ENCODE results near the gene KRT17.
"Not testable (repeated sequence)": the region's sequence is repeated elsewhere in the genome, so short reads cannot be mapped to it uniquely, and the experiment has no call there.

Gene KRT17

GRCh38 chr17:41620583-41621434, 3.6 kb downstream of the KRT17 start:
- H3K27ac Mint-ChIP-seq: no peak overlapping the region
- H3K27me3 Mint-ChIP-seq: peaks cover 2% of the 10 kb centered on the region
- no peak overlapping the region for H3K4me3 Mint-ChIP-seq
- H3K9me3 Mint-ChIP-seq: no peaks in the 10 kb centered on the region
- H3K4me1 Mint-ChIP-seq: no peaks in the 10 kb centered on the region
- ATAC-seq: no peak
- no peaks in the 10 kb centered on the region for H3K36me3 Mint-ChIP-seq (ENCODE audit: low read depth)
- DNase-seq: no peak

- not testable (repeated sequence) for H3K4me3 Mint-ChIP-seq; H3K4me1 Mint-ChIP-seq; H3K9me3 Mint-ChIP-seq; ATAC-seq; DNase-seq; H3K27me3 Mint-ChIP-seq; H3K27ac Mint-ChIP-seq; H3K36me3 Mint-ChIP-seq (ENCODE audit: low read depth)
Measured at GRCh38 chr17:41619927-41620582, 4.3 kb downstream of the KRT17 start.

GRCh38 chr17:41619036-41619926, 5.1 kb downstream of the KRT17 start:
- no peaks in the 10 kb centered on the region for H3K4me1 Mint-ChIP-seq
- no peak for ATAC-seq
- DNase-seq: no peak
- no peaks in the 10 kb centered on the region for H3K36me3 Mint-ChIP-seq (ENCODE audit: low read depth)
- no peak overlapping the region for H3K27ac Mint-ChIP-seq
- no peaks in the 10 kb centered on the region for H3K9me3 Mint-ChIP-seq
- H3K4me3 Mint-ChIP-seq: no peak overlapping the region
- H3K27me3 Mint-ChIP-seq: peaks cover 4% of the 10 kb centered on the region

- Mint-ChIP-seq H3K4me3 (no peak overlapping the region), H3K27ac (no peak overlapping the region), H3K27me3 (peaks cover 4% of the 10 kb centered on the region), H3K36me3 (ENCODE audit: low read depth) (no peaks in the 10 kb centered on the region), H3K9me3 (no peaks in the 10 kb centered on the region), H3K4me1 (no peaks in the 10 kb centered on the region)
- DNase-seq: no peak
- ATAC-seq: no peak
Measured at GRCh38 chr17:41618341-41619035, 5.9 kb downstream of the KRT17 start.

GRCh38 chr17:41617698-41618097, 6.7 kb downstream of the KRT17 start:
- H3K9me3 Mint-ChIP-seq: no peaks in the 10 kb centered on the region
- H3K4me1 Mint-ChIP-seq: no peaks in the 10 kb centered on the region
- DNase-seq (no peak), ATAC-seq (no peak)
- H3K36me3 Mint-ChIP-seq (ENCODE audit: low read depth): no peaks in the 10 kb centered on the region
- H3K4me3 Mint-ChIP-seq: no peak overlapping the region
- H3K27me3 Mint-ChIP-seq: peaks cover 4% of the 10 kb centered on the region
- no peak overlapping the region for H3K27ac Mint-ChIP-seq

- no peak overlapping the region for H3K4me3 Mint-ChIP-seq
- H3K27me3 Mint-ChIP-seq: peaks cover 5% of the 10 kb centered on the region
- DNase-seq (no peak), ATAC-seq (no peak)
- H3K9me3 Mint-ChIP-seq: no peaks in the 10 kb centered on the region
- no peaks in the 10 kb centered on the region for H3K4me1 Mint-ChIP-seq
- H3K27ac Mint-ChIP-seq: no peak overlapping the region
- H3K36me3 Mint-ChIP-seq (ENCODE audit: low read depth): no peaks in the 10 kb centered on the region
Measured at GRCh38 chr17:41617136-41617535, 7.2 kb downstream of the KRT17 start.

- H3K9me3 Mint-ChIP-seq; H3K36me3 Mint-ChIP-seq (ENCODE audit: low read depth); H3K27me3 Mint-ChIP-seq; DNase-seq; H3K27ac Mint-ChIP-seq; H3K4me3 Mint-ChIP-seq; ATAC-seq; H3K4me1 Mint-ChIP-seq: not testable (repeated sequence)
Measured at GRCh38 chr17:41616486-41616885, 7.9 kb downstream of the KRT17 start.

GRCh38 chr17:41615454-41615853, 8.9 kb downstream of the KRT17 start:
- peaks cover 9% of the 10 kb centered on the region for H3K27me3 Mint-ChIP-seq

GRCh38 chr17:41614767-41615166, 9.6 kb downstream of the KRT17 start:
- not testable (repeated sequence) for H3K36me3 Mint-ChIP-seq (ENCODE audit: low read depth); H3K4me3 Mint-ChIP-seq; H3K4me1 Mint-ChIP-seq; H3K9me3 Mint-ChIP-seq; H3K27ac Mint-ChIP-seq; ATAC-seq; DNase-seq
- peaks cover 12% of the 10 kb centered on the region for H3K27me3 Mint-ChIP-seq

More at GRCh38 chr17:41615454-41615853, 8.9 kb downstream of the KRT17 start:
- Mint-ChIP-seq H3K4me1 (no peaks in the 10 kb centered on the region), H3K4me3 (no peak overlapping the region), H3K27ac (no peak overlapping the region), H3K9me3 (no peaks in the 10 kb centered on the region), H3K36me3 (ENCODE audit: low read depth) (no peaks in the 10 kb centered on the region)
- DNase-seq (no peak), ATAC-seq (no peak)

- DNase-seq (no peak), ATAC-seq (no peak)
- H3K27ac Mint-ChIP-seq: no peak overlapping the region
- H3K9me3 Mint-ChIP-seq: no peaks in the 10 kb centered on the region
- no peaks in the 10 kb centered on the region for H3K4me1 Mint-ChIP-seq
- no peaks in the 10 kb centered on the region for H3K36me3 Mint-ChIP-seq (ENCODE audit: low read depth)
- H3K4me3 Mint-ChIP-seq: no peak overlapping the region
- peaks cover 14% of the 10 kb centered on the region for H3K27me3 Mint-ChIP-seq
Measured at GRCh38 chr17:41614098-41614497, 10.3 kb downstream of the KRT17 start.

- ATAC-seq: no peak
- H3K36me3 Mint-ChIP-seq (ENCODE audit: low read depth): no peaks in the 10 kb centered on the region
- H3K27me3 Mint-ChIP-seq: peaks cover 20% of the 10 kb centered on the region
Measured at GRCh38 chr17:41613277-41614082, 10.9 kb downstream of the KRT17 start.

GRCh38 chr17:41612376-41613160, 11.8 kb downstream of the KRT17 start, which contains the start of gene KRT16:
TSS of gene KRT16 (minus strand) at chr17:41612767. CDS start at chr17:41612688, 79 bp downstream.
- not testable (repeated sequence) for H3K4me1 Mint-ChIP-seq; H3K9me3 Mint-ChIP-seq; DNase-seq; H3K36me3 Mint-ChIP-seq (ENCODE audit: low read depth); H3K27ac Mint-ChIP-seq; H3K4me3 Mint-ChIP-seq; ATAC-seq
- H3K27me3 Mint-ChIP-seq: peaks cover 21% of the 10 kb centered on the region

More at GRCh38 chr17:41613277-41614082, 10.9 kb downstream of the KRT17 start:
- Mint-ChIP-seq H3K4me1 (no peaks in the 10 kb centered on the region), H3K4me3 (no peak overlapping the region), H3K9me3 (no peaks in the 10 kb centered on the region), H3K27ac (no peak overlapping the region)
- no peak for DNase-seq
